GM23338 (cell line): ENCODE results near the gene FANCC.

Source experiments
- CREB1 ChIP-seq: fragments of 250-450 bp; sonication (Bioruptor Pico); IDR thresholded peaks from 2 replicates; pipeline ENCODE4 v1.5.0; 2020; ENCODE audit warnings: low read depth, mild to moderate bottlenecking, moderate library complexity
- CTCF ChIP-seq, 2 experiments: fragments of 200-600 bp in 1 of 2; sonication (generic) in 1 of 2; conservative IDR thresholded peaks; 2 replicates each; pipeline versions ENCODE4 v1.5.1 to v1.6.1; 2016 to 2017; ENCODE audit warnings: antibody characterized with exemption in 2 of 2, low read depth in 2 of 2, mild to moderate bottlenecking in 2 of 2, moderate library complexity in 1 of 2
- ETS1 ChIP-seq: IDR thresholded peaks from 2 replicates; pipeline ENCODE4 v1.6.1; 2016; ENCODE audit warnings: antibody characterized with exemption
- EZH2 ChIP-seq: fragments of 200-600 bp; sonication (generic); IDR thresholded peaks from one replicate; pipeline ENCODE4 v1.8.0; 2017; ENCODE audit warnings: antibody characterized with exemption, mild to moderate bottlenecking, low read depth; ENCODE audit not compliant: unreplicated experiment
- EZH2phosphoT487 ChIP-seq: fragments of 200-600 bp; sonication (generic); IDR thresholded peaks from one replicate; pipeline ENCODE4 v1.8.1; 2018; ENCODE audit warnings: antibody characterized with exemption; ENCODE audit not compliant: unreplicated experiment
- POLR2AphosphoS5 ChIP-seq: IDR thresholded peaks from 2 replicates; pipeline ENCODE4 v1.6.1; 2016; ENCODE audit warnings: antibody characterized with exemption, low read depth
- REST ChIP-seq: IDR thresholded peaks from one replicate; pipeline ENCODE4 v1.6.1; 2018; ENCODE audit warnings: antibody characterized with exemption; ENCODE audit not compliant: unreplicated experiment
- ZNF114 ChIP-seq: fragments of 250-450 bp; sonication (Bioruptor Pico); IDR thresholded peaks from 2 replicates; pipeline ENCODE4 v1.5.0; 2020; ENCODE audit warnings: mild to moderate bottlenecking, moderate library complexity
- ZNF462 ChIP-seq: fragments of 250-450 bp; sonication (Bioruptor Pico); IDR thresholded peaks from 2 replicates; pipeline ENCODE4 v1.5.0; 2020; ENCODE audit warnings: mild to moderate bottlenecking, moderate library complexity

- TF ChIP-seq CTCF (conservative IDR thresholded peaks at IDR 0.05; ENCODE audit: low read depth in 2 of 2) (no peak), POLR2AphosphoS5 (no peak), ZNF114 (CRISPR knock-in tag) (no peak), REST (no peak), CREB1 (CRISPR knock-in tag) (no peak), EZH2 (no peak), EZH2phosphoT487 (no peak), ETS1 (no peak), ZNF462 (CRISPR knock-in tag) (no peak)
These were observed 225.8 kb downstream of the FANCC start for GRCh38 chr9:95091601-95092261.
